Caco-2 (cell line): Measurements from ENCODE around the gene RNLS. TPM values are rescaled to one million over a fixed set of nuclear protein-coding genes. Genes with fewer than 3 reads are reported as not detected.

Experiments used
- BruUV-seq: library from RNA; stranded (reverse); fragments of 400-500 nt; replicated peaks from 2 replicates; lab custom pipeline; 2021; lab: Mats Ljungman, UMichigan
- CTCF ChIA-PET: fragments of 300-600 bp; sonication (Branson Sonifier 250); formaldehyde crosslinking; loops from one replicate; lab custom pipeline; 2022; ENCODE audit warnings: antibody characterized with exemption; lab: Charles Lee
- POLR2A ChIA-PET: fragments of 300-600 bp; sonication (Branson Sonifier 250); formaldehyde crosslinking; loops from one replicate; lab custom pipeline; 2022; ENCODE audit warnings: antibody characterized with exemption; lab: Charles Lee
- DNase-seq, 2 experiments: peaks; one replicate each; pipeline versions ENCODE4 v3.0.0 to v3.0.0-alpha.2; 2020 to 2022
- H3K27me3 ChIP-seq: replicated peaks from 2 replicates; pipeline ENCODE4 v1.6.0; 2011; ENCODE audit warnings: low read length; ENCODE audit not compliant: control insufficient read depth, insufficient read depth
- H3K36me3 ChIP-seq: 2 replicates; pipeline ENCODE4 v1.5.1; 2011; ENCODE audit warnings: low read length; ENCODE audit not compliant: control insufficient read depth, insufficient read depth
- H3K4me1 ChIP-seq: fragments of 250-450 bp; sonication (Bioruptor Pico); 2 replicates; pipeline ENCODE4 v1.5.1; 2020; ENCODE audit warnings: mild to moderate bottlenecking
- H3K4me3 ChIP-seq: 2 replicates; pipeline ENCODE4 v1.5.1; 2011; ENCODE audit warnings: low read depth, mild to moderate bottlenecking, control low read depth, low read length
- H3K9me3 ChIP-seq: fragments of 250-450 bp; sonication (Bioruptor Pico); 2 replicates; pipeline ENCODE4 v1.5.1; 2020; ENCODE audit warnings: mild to moderate bottlenecking, moderate library complexity
- H3K27ac Mint-ChIP-seq: one replicate; pipeline ENCODE4 v1.8.0; 2022; ENCODE audit warnings: mixed read lengths; ENCODE audit not compliant: unreplicated experiment
- H3K27me3 Mint-ChIP-seq: one replicate; pipeline ENCODE4 v1.8.0; 2022; ENCODE audit warnings: mixed read lengths; ENCODE audit not compliant: insufficient read depth, unreplicated experiment
- H3K36me3 Mint-ChIP-seq: one replicate; pipeline ENCODE4 v1.8.0; 2022; ENCODE audit warnings: mild to moderate bottlenecking, mixed read lengths; ENCODE audit not compliant: insufficient read depth, unreplicated experiment
- H3K4me1 Mint-ChIP-seq: one replicate; pipeline ENCODE4 v1.8.0; 2022; ENCODE audit warnings: low read depth, mixed read lengths; ENCODE audit not compliant: unreplicated experiment
- H3K4me3 Mint-ChIP-seq: one replicate; pipeline ENCODE4 v1.8.0; 2022; ENCODE audit warnings: mild to moderate bottlenecking, moderate library complexity, mixed read lengths; ENCODE audit not compliant: unreplicated experiment
- H3K9me3 Mint-ChIP-seq: one replicate; pipeline ENCODE4 v1.8.0; 2022; ENCODE audit warnings: mixed read lengths; ENCODE audit not compliant: unreplicated experiment
- CTCF ChIP-seq, 2 experiments: fragments of 200-600 bp in 1 of 2; IDR thresholded peaks; 1 replicate in 1 of 2; 2 replicates in 1 of 2; pipeline versions ENCODE4 v1.5.1 to v1.8.0; 2011 to 2022; ENCODE audit warnings: antibody characterized with exemption in 1 of 2, control low read depth in 1 of 2, inconsistent platforms in 1 of 2, low read depth in 1 of 2, low read length in 1 of 2, mild to moderate bottlenecking in 1 of 2, moderate library complexity in 1 of 2; ENCODE audit not compliant: insufficient read depth in 1 of 2, severe bottlenecking in 1 of 2, unreplicated experiment in 1 of 2
- intact Hi-C: fragments of 100-400 bp; cut with micrococcal nuclease; formaldehyde crosslinking; loops from one replicate; pipeline ENCODE4 v1.10.0; 2022; ENCODE audit not compliant: unreplicated experiment
- total RNA-seq: library from RNA; stranded (reverse); gene quantifications from 2 replicates; pipeline ENCODE4 v1.2.3, GENCODE V29; 2022

Gene RNLS
- total RNA-seq, 1 experiment from 2014 or later = 5.7 TPM

- H3K9me3 Mint-ChIP-seq = no peaks in the 10 kb centered on the region
- Histone ChIP-seq H3K36me3 (no peaks in the 10 kb centered on the region), H3K4me3 (no peak overlapping the region), H3K4me1 (no peaks in the 10 kb centered on the region), H3K27me3 (no peaks in the 10 kb centered on the region), H3K9me3 (no peaks in the 10 kb centered on the region)
- no peak overlapping the region for H3K4me3 Mint-ChIP-seq
- intact Hi-C loops = no loop called here
- H3K36me3 Mint-ChIP-seq = no peaks in the 10 kb centered on the region
- CTCF ChIA-PET = no interaction called here
- DNase-seq = no peak
- no peaks in the 10 kb centered on the region for H3K4me1 Mint-ChIP-seq
- no TSS peak for BruUV-seq
- no peak for TF ChIP-seq CTCF (IDR thresholded peaks at IDR 0.05; ENCODE audit: insufficient read depth in 1 of 2, low read depth in 1 of 2, low read length in 1 of 2, severe bottlenecking in 1 of 2, unreplicated experiment in 1 of 2)
- peaks cover 3% of the 10 kb centered on the region for H3K27me3 Mint-ChIP-seq
- POLR2A ChIA-PET = no interaction called here
- no peak overlapping the region for H3K27ac Mint-ChIP-seq
Measured at GRCh38 chr10:88522715-88523114, 60.4 kb downstream of the RNLS start.

- Mint-ChIP-seq H3K36me3 (no peaks in the 10 kb centered on the region), H3K27me3 (peaks cover 3% of the 10 kb centered on the region), H3K4me1 (no peaks in the 10 kb centered on the region), H3K9me3 (no peaks in the 10 kb centered on the region), H3K4me3 (no peak overlapping the region), H3K27ac (no peak overlapping the region)
- Histone ChIP-seq H3K9me3 (no peaks in the 10 kb centered on the region), H3K27me3 (no peaks in the 10 kb centered on the region), H3K36me3 (no peaks in the 10 kb centered on the region), H3K4me1 (no peaks in the 10 kb centered on the region), H3K4me3 (no peak overlapping the region)
- intact Hi-C loops = no loop called here
- no peak for TF ChIP-seq CTCF (IDR thresholded peaks at IDR 0.05; ENCODE audit: insufficient read depth in 1 of 2, low read depth in 1 of 2, low read length in 1 of 2, severe bottlenecking in 1 of 2, unreplicated experiment in 1 of 2)
- ChIA-PET CTCF (no interaction called here), POLR2A (no interaction called here)
- BruUV-seq = no TSS peak
- DNase-seq = no peak
Measured at GRCh38 chr10:88521791-88522190, 61.3 kb downstream of the RNLS start.

- no peak overlapping the region for H3K4me3 Mint-ChIP-seq
- no peak overlapping the region for H3K27ac Mint-ChIP-seq
- H3K4me1 Mint-ChIP-seq = no peaks in the 10 kb centered on the region
- H3K9me3 ChIP-seq = no peaks in the 10 kb centered on the region
- no peaks in the 10 kb centered on the region for H3K27me3 Mint-ChIP-seq
- no peaks in the 10 kb centered on the region for H3K9me3 Mint-ChIP-seq
- intact Hi-C loops = no loop called here
- no peak for DNase-seq
- CTCF ChIA-PET = no interaction called here
- no peak for TF ChIP-seq CTCF (IDR thresholded peaks at IDR 0.05; ENCODE audit: insufficient read depth in 1 of 2, low read depth in 1 of 2, low read length in 1 of 2, severe bottlenecking in 1 of 2, unreplicated experiment in 1 of 2)
- no peaks in the 10 kb centered on the region for H3K27me3 ChIP-seq
- BruUV-seq = no TSS peak
- H3K4me3 ChIP-seq = no peak overlapping the region
- no peaks in the 10 kb centered on the region for H3K36me3 Mint-ChIP-seq
- H3K36me3 ChIP-seq = no peaks in the 10 kb centered on the region
- H3K4me1 ChIP-seq = no peaks in the 10 kb centered on the region
- POLR2A ChIA-PET = no interaction called here
Measured at GRCh38 chr10:88515235-88515634, 67.9 kb downstream of the RNLS start.
